GM08714 (cell line): ENCODE results near the gene WDR4.
"Not testable (repeated sequence)": the region's sequence is repeated elsewhere in the genome, so short reads cannot be mapped to it uniquely, and the experiment has no call there.

Source experiments
- H3K4me3 ChIP-seq: fragments of 200-500 bp; sonication (Bioruptor generic); 2 replicates; pipeline ENCODE4 v1.5.1; 2014; ENCODE audit warnings: mild to moderate bottlenecking, low read length, inconsistent platforms
- ZNF274 ChIP-seq: IDR thresholded peaks from 2 replicates; pipeline ENCODE4 v1.6.1; 2012; ENCODE audit warnings: mild to moderate bottlenecking, low read depth, low read length

The WDR4 gene

DNA sequence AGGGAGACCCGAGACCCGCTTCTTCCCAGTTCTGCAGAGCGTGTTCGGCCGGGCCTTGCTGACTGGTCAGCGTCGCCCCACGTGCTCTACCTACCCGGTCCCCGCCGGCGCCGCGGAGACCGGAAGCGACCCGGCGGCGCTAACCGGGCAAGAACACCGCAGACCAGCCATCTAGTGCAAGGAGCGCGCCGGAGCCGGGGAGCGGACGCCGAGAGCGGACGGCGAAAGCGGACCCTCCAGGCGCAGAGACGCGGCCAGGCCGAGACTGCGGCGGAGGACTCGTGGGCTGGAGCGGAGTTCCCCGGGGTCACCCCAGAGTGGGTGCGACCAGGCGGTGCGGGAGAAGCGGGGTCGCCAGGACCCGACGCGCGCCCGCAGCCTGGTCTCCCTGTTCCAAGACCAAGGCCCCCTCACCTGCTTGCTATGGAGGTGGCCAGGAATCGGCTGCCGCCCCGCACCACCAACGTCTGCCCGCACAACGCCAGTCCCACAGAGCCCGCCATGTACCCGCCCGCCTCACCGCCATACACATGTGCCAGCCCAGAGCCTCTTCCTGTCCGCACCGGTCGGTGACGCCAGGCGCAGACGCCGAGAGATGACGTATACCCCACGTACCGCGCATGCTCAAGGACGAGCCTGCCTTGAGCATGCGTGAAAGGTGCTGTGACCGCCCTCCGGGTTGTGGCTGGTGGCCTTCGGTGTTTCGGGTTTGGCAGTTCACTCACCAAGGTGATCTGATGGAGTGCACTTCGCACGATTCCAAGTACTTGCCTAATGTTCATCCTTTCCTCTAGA is at the start of gene WDR4:
WDR4 (minus strand) TSS at position 547 of the 795 bp plus-strand sequence; CDS start at position 503, 44 bp downstream.
- peak within 1 kb of the TSS; percentile 78 for H3K4me3 ChIP-seq
- TF ChIP-seq ZNF274 = no peak

DNA sequence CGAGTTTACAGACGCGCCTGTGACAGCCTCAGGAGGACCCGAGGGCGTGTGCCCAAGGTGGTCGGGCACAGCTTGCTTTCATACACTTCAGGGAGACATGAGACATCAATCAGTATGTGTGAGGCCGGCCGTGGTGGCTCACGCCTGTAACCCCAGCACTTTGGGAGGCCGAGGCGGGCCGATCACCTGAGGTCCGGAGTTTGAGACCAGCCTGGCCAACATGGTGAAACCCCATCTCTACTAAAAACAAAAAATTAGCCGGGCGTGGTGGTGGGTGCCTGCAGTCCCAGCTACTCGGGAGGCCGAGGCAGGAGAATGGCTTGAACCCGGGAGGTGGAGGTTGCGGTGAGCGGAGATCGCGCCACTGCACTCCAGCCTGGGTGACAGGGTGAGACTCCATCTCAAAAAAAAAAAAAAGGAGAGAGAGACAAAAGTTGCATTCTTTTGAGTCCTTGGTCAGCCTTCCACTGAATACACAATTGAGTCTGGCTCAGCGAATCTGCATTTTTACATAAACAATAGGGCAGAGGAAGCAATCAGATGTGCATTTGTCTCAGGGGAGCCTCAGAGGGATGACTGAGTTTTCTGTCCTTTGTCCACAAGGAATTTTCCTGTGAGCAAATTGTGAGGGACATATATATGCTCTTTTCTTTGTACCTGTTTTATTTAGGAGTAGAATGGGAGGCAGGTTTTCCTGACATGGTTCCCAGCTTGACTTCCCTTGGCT is 48.3 kb upstream of the WDR4 start:
- not testable (repeated sequence) for H3K4me3 ChIP-seq

GRCh38 chr21:42925114-42925926 is 46.0 kb upstream of the WDR4 start, which contains the start of gene ERVH48-1:
Gene ERVH48-1, minus strand, starts transcription at chr21:42925630. Its CDS starts 6,624 bp downstream, at chr21:42919006.
- no peak for TF ChIP-seq ZNF274
- no peak within 1 kb of the TSS for H3K4me3 ChIP-seq

DNA sequence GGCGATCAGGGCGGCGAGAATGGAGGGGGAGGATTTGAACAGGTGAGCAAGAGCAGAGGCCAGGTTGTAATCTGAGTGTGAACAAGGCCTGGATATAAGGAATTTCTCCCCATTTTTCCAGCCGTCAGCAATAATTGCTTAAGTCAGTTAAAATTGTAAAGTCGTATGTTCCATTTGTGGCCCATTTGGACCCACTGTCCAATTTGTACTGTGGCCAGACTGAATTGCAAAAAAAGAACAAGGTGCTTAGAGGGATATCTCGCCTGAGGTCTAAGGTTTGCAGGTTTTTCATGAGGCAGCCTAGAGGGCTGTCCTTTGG is 45.1 kb upstream of the WDR4 start:
- no peak overlapping the region; the same call in 1 of the 2 replicates for H3K4me3 ChIP-seq
- TF ChIP-seq ZNF274 = no peak

DNA sequence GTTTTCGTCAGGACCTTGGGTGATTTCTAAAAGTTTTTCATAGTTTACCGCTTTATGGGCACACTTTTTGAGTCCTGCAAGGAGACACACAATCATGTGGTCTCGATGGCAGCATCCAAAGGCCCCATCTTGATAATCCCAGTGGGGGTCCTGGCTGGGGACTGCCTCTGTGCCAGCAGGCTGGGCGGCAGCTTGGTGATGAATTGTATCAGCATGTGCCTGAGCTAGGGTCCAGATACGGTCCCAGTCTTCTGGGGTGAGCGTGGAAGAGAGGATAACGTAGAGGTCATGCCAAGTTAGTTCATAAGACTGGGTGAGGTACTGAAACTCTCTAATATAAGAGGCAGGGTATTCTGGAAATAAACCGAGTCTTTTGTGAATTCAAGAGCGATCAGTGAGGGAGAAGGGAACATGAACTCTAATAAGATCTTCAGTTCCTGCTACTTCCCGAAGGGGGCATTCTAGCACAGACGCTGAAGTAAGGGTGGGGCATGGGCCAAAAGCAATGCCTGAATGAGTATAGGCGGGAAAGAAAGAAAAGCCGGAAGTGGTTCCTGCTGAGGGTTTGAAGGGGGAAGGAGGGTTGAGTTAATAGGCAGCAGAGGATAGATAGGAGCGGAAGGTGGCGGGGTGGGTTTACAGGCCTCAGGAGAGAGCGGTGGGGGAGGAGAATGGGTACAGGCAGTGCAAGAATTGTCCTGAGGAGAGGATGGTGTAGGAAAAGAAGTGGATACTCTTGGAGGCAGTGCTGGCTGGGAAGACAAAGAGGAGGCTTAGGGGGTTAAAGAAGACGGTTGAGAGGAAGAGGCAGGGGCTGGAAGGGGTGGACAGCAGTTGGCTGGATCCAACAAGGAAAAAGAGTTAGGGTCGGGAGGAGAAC is 44.5 kb upstream of the WDR4 start:
- no peak overlapping the region; the same call in 1 of the 2 replicates for H3K4me3 ChIP-seq
- TF ChIP-seq ZNF274 = no peak

DNA sequence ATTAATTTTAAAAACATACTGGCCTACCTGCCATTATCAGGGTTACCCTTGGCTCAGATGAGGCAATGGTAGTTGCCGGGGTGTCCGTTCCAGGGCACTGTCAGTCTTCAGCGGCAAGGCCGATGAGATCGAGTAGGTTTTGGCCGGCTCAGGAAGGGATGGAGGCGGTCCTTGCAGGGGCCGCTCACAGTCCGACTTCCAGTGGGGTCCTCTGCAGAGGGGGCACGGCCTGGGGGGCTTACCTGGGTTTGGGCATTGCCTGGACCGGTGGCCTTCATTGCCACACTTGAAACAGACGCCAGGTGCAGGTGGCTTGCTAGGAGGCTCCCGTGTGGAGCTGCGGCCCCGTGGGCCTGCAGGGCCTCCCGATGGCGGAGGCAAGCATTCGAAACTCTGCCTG is 43.6 kb upstream of the WDR4 start:
- TF ChIP-seq ZNF274 = no peak
- no peak overlapping the region for H3K4me3 ChIP-seq

GRCh38 chr21:42921927-42922326 is 42.6 kb upstream of the WDR4 start:
- TF ChIP-seq ZNF274 = no peak
- no peak overlapping the region for H3K4me3 ChIP-seq

DNA sequence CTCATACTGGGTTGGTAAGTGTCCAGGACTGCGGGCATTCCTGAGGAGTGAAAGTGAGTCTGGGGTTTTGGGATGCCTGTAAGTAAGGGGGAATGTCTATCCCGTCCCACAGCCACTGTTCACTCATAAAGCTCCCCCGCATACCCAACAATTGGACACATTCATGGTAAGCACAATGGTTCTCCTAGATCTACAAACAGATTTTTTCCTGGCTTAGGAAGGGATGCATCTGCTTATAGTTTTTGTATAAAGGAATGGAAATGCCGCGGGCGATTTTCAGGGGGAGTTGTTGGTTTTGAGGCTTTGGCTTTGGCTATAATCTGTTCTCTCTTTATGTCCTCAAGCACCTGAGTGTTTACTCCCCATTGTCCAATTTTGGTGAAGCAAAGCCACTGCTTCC is 39.0 kb upstream of the WDR4 start:
- no peak for TF ChIP-seq ZNF274
- H3K4me3 ChIP-seq = no peak overlapping the region

GRCh38 chr21:42913476-42913875 is 34.1 kb upstream of the WDR4 start:
- no peak overlapping the region for H3K4me3 ChIP-seq
- TF ChIP-seq ZNF274 = no peak

- not testable (repeated sequence) for H3K4me3 ChIP-seq
These were observed 32.6 kb upstream of the WDR4 start for GRCh38 chr21:42911920-42912319.

DNA sequence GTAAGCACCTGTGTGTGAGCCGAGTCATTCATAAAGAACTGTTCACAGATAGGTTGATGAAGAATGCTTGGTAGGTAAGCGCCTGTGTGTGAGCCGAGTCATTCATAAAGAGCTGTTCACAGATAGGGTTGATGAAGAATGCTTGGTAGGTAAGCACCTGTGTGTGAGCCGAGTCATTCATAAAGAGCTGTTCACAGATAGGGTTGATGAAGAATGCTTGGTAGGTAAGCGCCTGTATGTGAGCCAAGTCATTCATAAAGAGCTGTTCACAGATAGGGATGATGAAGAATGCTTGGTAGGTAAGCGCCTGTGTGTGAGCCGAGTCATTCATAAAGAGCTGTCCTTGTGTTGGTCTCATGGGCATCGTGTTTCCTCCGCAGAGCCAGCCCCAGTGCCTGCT is 29.1 kb upstream of the WDR4 start:
- H3K4me3 ChIP-seq = not testable (repeated sequence)

DNA sequence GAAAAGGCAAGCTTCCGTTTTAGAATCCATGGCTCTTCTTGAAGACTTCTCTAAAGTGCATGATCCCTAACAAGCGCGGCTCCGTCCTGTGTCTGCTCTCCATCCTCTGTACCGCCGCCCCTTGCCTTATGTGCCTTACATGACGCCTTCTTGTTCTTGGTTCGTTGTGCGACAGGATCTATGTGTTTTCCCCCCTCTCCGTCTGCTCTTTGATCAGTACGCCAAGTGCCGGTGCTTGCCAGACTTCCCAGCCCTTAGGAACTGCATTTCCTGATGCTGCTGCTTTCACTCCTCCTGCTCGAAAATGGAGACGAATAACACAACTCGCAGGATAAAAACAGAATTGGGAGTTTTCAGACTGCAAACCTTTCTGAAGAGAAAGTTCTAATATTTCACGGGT is 26.9 kb upstream of the WDR4 start:
- no peak for TF ChIP-seq ZNF274
- no peak overlapping the region for H3K4me3 ChIP-seq

DNA sequence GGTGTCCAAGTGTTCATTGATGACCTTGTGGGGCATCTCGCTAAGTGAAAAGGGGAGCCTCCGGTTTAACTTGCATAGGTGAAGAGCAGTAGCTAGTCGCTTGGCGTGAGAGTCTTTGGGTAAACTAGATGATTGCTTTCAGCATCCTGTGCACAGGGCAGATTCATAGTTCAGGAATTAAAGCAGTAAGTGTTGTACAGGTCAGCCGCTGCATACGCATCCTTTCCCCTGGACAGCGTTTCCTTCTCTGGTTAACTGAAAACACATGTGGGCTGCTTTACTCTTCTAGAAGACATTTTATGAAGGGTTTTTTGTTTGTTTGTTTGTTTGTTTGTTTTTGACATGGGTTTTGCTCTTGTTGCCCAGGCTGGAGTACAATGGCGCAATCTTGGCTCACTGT is 25.9 kb upstream of the WDR4 start:
- TF ChIP-seq ZNF274 = no peak
- no peak overlapping the region for H3K4me3 ChIP-seq

GRCh38 chr21:42903817-42904216 is 24.5 kb upstream of the WDR4 start:
- no peak for TF ChIP-seq ZNF274

DNA sequence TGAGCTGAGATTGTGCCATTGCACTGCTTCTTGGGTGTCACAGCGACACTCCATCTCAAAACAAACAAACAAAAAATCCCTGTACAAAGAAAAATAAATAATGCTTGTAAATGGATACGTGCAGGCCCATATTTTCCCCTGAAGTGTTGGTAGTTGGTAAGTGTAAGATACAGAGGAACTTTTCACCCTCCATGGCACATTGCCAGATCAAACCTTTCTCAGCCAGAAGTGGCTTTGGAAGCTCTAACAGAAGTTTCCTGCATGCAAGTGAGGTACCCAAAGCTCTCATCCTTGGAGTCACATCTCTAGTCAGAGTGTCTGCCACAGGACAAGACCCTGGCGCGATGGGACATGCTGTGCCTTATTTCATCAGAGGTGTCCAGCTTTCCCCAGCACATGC is 21.1 kb upstream of the WDR4 start:
- no peak for TF ChIP-seq ZNF274
- H3K4me3 ChIP-seq = no peak overlapping the region

More at GRCh38 chr21:42903817-42904216, 24.5 kb upstream of the WDR4 start:
- H3K4me3 ChIP-seq = no peak overlapping the region
